H1 (cell line): ENCODE data around the gene ITPR3.

ENCODE experiments used
- BACH1 ChIP-seq: IDR thresholded peaks from 2 replicates; pipeline ENCODE4 v1.6.1; 2012; ENCODE audit warnings: low read length, improper control_type of control experiment
- BRCA1 ChIP-seq: IDR thresholded peaks from 2 replicates; pipeline ENCODE4 v1.6.1; 2012; ENCODE audit warnings: low read depth, low read length, improper control_type of control experiment
- EP300 ChIP-seq, 2 experiments: IDR thresholded peaks; 1 replicate in 1 of 2; 2 replicates in 1 of 2; pipeline ENCODE4 v1.6.1; 2011 to 2012; ENCODE audit warnings: low read depth in 2 of 2, low read length in 2 of 2, mild to moderate bottlenecking in 2 of 2, borderline replicate concordance in 1 of 2, inconsistent platforms in 1 of 2, moderate library complexity in 1 of 2
- HDAC6 ChIP-seq: IDR thresholded peaks from one replicate; pipeline ENCODE4 v1.7.1; 2012; ENCODE audit warnings: low read depth, mild to moderate bottlenecking, inconsistent platforms, low read length, moderate library complexity
- JUND ChIP-seq: IDR thresholded peaks from 2 replicates; pipeline ENCODE4 v1.6.1; 2011; ENCODE audit warnings: mild to moderate bottlenecking, improper control_type of control experiment, low read length
- KDM1A ChIP-seq: fragments of 200-600, 300-600 bp; sonication (generic); IDR thresholded peaks from 2 replicates; pipeline ENCODE4 v1.7.1; 2016; ENCODE audit warnings: mild to moderate bottlenecking, low read length, borderline replicate concordance
- POLR2A ChIP-seq, 2 experiments: IDR thresholded peaks; 1 replicate in 1 of 2; 2 replicates in 1 of 2; pipeline ENCODE4 v1.6.1; 2011; ENCODE audit warnings: low read depth in 2 of 2, low read length in 2 of 2, mild to moderate bottlenecking in 2 of 2; ENCODE audit errors: control extremely low read depth in 1 of 2
- POLR2AphosphoS5 ChIP-seq: IDR thresholded peaks from 2 replicates; pipeline ENCODE4 v1.6.1; 2011; ENCODE audit warnings: low read depth, low read length
- RFX5 ChIP-seq: IDR thresholded peaks from 2 replicates; pipeline ENCODE4 v1.6.1; 2011; ENCODE audit warnings: low read depth, low read length, improper control_type of control experiment, borderline replicate concordance
- SRF ChIP-seq: IDR thresholded peaks from 2 replicates; pipeline ENCODE4 v1.6.1; 2011; ENCODE audit warnings: mild to moderate bottlenecking, low read depth, low read length, moderate library complexity
- ZNF274 ChIP-seq: IDR thresholded peaks from 2 replicates; pipeline ENCODE4 v1.7.0; 2012; ENCODE audit warnings: low read length, borderline replicate concordance; ENCODE audit errors: extremely low read depth
- TF ChIP-seq, protein P1 (sequence below), 3 experiments: IDR thresholded peaks; 1 replicate in 2 of 3; 2 replicates in 1 of 3; pipeline versions ENCODE4 v1.5.1 to v1.6.1; 2011; ENCODE audit warnings: low read length in 3 of 3, mild to moderate bottlenecking in 3 of 3, inconsistent platforms in 2 of 3, low read depth in 1 of 3, moderate library complexity in 1 of 3; ENCODE audit not compliant: insufficient read depth in 1 of 3; ENCODE audit errors: control extremely low read depth in 1 of 3
- TF ChIP-seq, protein P2 (sequence below): IDR thresholded peaks from 2 replicates; pipeline ENCODE4 v1.6.1; 2012; ENCODE audit warnings: inconsistent platforms

DNA sequence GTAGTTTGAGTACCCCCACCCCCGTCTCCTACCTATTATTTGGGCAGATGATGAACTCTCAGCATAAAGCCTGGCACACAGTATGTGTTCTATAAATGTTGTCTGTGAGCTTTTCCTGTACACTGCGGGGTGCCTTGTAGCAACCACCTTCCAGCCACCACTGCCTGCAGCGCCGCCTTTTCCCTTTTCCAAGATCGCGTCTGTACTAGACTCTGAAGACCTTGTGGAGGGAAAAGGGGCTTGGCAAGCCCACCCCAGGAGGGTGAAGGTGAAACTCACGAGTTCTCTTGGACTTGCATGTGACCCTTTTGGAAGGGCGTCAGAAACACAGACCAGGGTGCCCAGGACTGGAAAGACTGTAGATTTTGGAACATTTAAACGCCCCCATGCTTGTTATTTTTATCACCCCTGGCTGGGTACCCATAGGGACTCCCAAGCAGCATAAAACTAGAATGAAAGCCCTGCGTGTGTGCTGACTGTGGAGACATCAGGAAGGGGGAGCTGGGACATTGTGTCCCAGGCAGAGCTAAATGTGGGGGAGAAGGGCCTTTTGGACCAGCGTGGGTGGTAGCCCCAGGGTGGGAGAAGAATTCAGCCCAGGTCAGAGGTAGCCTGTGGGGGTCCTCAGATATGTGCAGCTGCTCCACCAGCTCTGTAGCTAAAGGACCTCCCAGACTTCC, 49.3 kb upstream of the ITPR3 start:
- no peak for TF ChIP-seq ZNF274
- no peak for TF ChIP-seq HDAC6
- TF ChIP-seq BACH1 = no peak
- TF ChIP-seq BRCA1 = no peak
- no peak for TF ChIP-seq RFX5
- TF ChIP-seq, protein P1, sequence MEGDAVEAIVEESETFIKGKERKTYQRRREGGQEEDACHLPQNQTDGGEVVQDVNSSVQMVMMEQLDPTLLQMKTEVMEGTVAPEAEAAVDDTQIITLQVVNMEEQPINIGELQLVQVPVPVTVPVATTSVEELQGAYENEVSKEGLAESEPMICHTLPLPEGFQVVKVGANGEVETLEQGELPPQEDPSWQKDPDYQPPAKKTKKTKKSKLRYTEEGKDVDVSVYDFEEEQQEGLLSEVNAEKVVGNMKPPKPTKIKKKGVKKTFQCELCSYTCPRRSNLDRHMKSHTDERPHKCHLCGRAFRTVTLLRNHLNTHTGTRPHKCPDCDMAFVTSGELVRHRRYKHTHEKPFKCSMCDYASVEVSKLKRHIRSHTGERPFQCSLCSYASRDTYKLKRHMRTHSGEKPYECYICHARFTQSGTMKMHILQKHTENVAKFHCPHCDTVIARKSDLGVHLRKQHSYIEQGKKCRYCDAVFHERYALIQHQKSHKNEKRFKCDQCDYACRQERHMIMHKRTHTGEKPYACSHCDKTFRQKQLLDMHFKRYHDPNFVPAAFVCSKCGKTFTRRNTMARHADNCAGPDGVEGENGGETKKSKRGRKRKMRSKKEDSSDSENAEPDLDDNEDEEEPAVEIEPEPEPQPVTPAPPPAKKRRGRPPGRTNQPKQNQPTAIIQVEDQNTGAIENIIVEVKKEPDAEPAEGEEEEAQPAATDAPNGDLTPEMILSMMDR (IDR thresholded peaks at IDR 0.05; ENCODE audit: control extremely low read depth in 1 of 3, insufficient read depth in 1 of 3, low read depth in 1 of 3, low read length in 3 of 3) = no peak
- TF ChIP-seq SRF = no peak
- no peak for TF ChIP-seq POLR2A (IDR thresholded peaks at IDR 0.05; ENCODE audit: control extremely low read depth in 1 of 2, low read depth in 2 of 2, low read length in 2 of 2)
- no peak for TF ChIP-seq JUND
- TF ChIP-seq, protein P2, sequence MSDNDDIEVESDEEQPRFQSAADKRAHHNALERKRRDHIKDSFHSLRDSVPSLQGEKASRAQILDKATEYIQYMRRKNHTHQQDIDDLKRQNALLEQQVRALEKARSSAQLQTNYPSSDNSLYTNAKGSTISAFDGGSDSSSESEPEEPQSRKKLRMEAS = no peak
- TF ChIP-seq POLR2AphosphoS5 = no peak
- no peak for TF ChIP-seq KDM1A
- no peak for TF ChIP-seq EP300 (IDR thresholded peaks at IDR 0.05; ENCODE audit: borderline replicate concordance in 1 of 2, low read depth in 2 of 2, low read length in 2 of 2)
